Bronchial epithelial cell (primary cell): ENCODE measurements around the gene ASPN. TPM values are rescaled to one million over a fixed set of nuclear protein-coding genes. Genes with fewer than 3 reads are reported as not detected.

ENCODE experiments used
- DNase-seq: peaks from one replicate; pipeline ENCODE4 v3.0.0-alpha.2; 2010; ENCODE audit warnings: low read depth
- FAIRE-seq: peaks from 2 replicates; lab custom pipeline; 2011; peaks lifted over from hg19 to GRCh38; lab: Jason Lieb, UNC
- H3K27me3 ChIP-seq: 2 replicates; pipeline ENCODE4 v1.5.1; 2011; ENCODE audit warnings: low read length; ENCODE audit not compliant: control insufficient read depth, insufficient read depth
- H3K36me3 ChIP-seq: 2 replicates; pipeline ENCODE4 v1.5.1; 2011; ENCODE audit warnings: low read length; ENCODE audit not compliant: control insufficient read depth, insufficient read depth
- H3K4me3 ChIP-seq: 2 replicates; pipeline ENCODE4 v1.5.1; 2011; ENCODE audit warnings: mild to moderate bottlenecking, low read depth, low read length, control low read depth
- total RNA-seq: library from RNA; depleted of rRNA; stranded (reverse); fragments of >200 nt; gene quantifications from 2 replicates; pipeline ENCODE4 v1.2.1, GENCODE V29; 2014
- TF ChIP-seq, protein P1 (sequence below): IDR thresholded peaks from 2 replicates; pipeline ENCODE4 v1.5.1; 2011; ENCODE audit warnings: mild to moderate bottlenecking, moderate library complexity, low read length, control low read depth, inconsistent platforms; ENCODE audit not compliant: insufficient read depth, severe bottlenecking

Gene ASPN
- total RNA-seq, 1 donor from 2014 or later = not detected

DNA sequence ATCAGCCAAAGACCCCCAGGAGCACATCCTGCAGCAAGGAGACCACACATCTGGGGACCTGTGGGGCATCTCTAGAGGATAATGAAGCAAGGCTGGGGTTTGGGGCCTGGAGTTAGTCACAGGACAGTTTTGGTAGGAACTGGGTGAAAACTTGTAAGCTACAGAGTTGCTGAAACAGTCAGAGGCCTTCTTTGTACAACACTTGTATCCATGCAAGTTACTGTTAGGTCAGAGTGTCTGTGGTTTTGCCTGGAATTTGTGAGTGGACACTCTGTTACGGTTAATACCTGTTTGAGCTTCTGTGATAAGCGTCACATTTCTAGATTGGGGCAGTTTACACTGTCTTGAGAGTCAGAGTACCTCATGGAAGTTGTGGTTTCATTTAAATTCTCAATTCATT lies 22.6 kb upstream of the ASPN start:
- TF ChIP-seq, protein P1, sequence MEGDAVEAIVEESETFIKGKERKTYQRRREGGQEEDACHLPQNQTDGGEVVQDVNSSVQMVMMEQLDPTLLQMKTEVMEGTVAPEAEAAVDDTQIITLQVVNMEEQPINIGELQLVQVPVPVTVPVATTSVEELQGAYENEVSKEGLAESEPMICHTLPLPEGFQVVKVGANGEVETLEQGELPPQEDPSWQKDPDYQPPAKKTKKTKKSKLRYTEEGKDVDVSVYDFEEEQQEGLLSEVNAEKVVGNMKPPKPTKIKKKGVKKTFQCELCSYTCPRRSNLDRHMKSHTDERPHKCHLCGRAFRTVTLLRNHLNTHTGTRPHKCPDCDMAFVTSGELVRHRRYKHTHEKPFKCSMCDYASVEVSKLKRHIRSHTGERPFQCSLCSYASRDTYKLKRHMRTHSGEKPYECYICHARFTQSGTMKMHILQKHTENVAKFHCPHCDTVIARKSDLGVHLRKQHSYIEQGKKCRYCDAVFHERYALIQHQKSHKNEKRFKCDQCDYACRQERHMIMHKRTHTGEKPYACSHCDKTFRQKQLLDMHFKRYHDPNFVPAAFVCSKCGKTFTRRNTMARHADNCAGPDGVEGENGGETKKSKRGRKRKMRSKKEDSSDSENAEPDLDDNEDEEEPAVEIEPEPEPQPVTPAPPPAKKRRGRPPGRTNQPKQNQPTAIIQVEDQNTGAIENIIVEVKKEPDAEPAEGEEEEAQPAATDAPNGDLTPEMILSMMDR = no peak
- H3K4me3 ChIP-seq = no peak overlapping the region
- no peaks in the 10 kb centered on the region for H3K36me3 ChIP-seq
- no peaks in the 10 kb centered on the region for H3K27me3 ChIP-seq
- no peak for FAIRE-seq
- DNase-seq = no peak

DNA sequence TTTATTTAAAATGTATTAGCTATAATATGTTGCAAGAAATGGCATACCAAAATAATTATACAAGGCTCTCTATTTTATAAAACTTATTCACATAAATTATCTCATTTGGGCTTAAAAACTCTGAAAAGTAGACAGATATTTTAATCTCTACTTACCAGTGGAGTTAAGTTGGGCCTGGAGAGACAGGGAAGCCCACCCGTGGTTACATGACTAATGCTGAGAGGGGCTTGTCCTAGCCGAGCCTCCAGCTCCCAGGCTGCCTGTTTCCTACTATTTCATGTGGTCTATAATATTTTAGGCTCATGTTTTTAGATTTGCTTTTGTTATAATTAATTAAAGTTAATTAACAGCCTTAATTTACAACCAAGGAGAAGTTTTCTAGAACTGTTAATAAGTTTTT lies 20.9 kb upstream of the ASPN start:
- no peaks in the 10 kb centered on the region for H3K27me3 ChIP-seq
- no peak for FAIRE-seq
- no peak overlapping the region for H3K4me3 ChIP-seq
- no peak for DNase-seq
- H3K36me3 ChIP-seq = no peaks in the 10 kb centered on the region
- TF ChIP-seq, protein P1 = no peak

GRCh38 chr9:92501671-92502393 lies 19.5 kb upstream of the ASPN start:
- TF ChIP-seq, protein P1 = peak; percentile 76
- no peaks in the 10 kb centered on the region for H3K27me3 ChIP-seq
- H3K4me3 ChIP-seq = no peak overlapping the region
- no peaks in the 10 kb centered on the region for H3K36me3 ChIP-seq
- FAIRE-seq = no peak
- peak; percentile 55 for DNase-seq

GRCh38 chr9:92500725-92501124 lies 18.4 kb upstream of the ASPN start:
- FAIRE-seq = no peak
- Histone ChIP-seq H3K36me3 (no peaks in the 10 kb centered on the region), H3K27me3 (no peaks in the 10 kb centered on the region), H3K4me3 (no peak overlapping the region)
- TF ChIP-seq, protein P1 = no peak
- DNase-seq = no peak

- no peaks in the 10 kb centered on the region for H3K27me3 ChIP-seq
- no peak for DNase-seq
- no peak overlapping the region for H3K4me3 ChIP-seq
- TF ChIP-seq, protein P1 = no peak
- H3K36me3 ChIP-seq = no peaks in the 10 kb centered on the region
- FAIRE-seq = no peak
Observed at GRCh38 chr9:92499701-92500100, 17.4 kb upstream of the ASPN start.
